MM.1S (cell line): ENCODE data around the gene MKNK2.

Experiments used
- DNase-seq: peaks from one replicate; pipeline ENCODE4 v3.0.0-alpha.2; 2015
- H2AFZ ChIP-seq: fragments of 300-600 bp; sonication (generic); 2 replicates; pipeline ENCODE4 v1.6.0; 2016; ENCODE audit warnings: antibody characterized with exemption, low read length
- H3F3A ChIP-seq: fragments of 300-600 bp; sonication (generic); 2 replicates; pipeline ENCODE4 v1.6.1; 2016; ENCODE audit warnings: mild to moderate bottlenecking, antibody characterized with exemption, low read length, moderate library complexity, mixed read lengths; ENCODE audit not compliant: insufficient read depth
- H3K27ac ChIP-seq: fragments of 300-600 bp; sonication (generic); 2 replicates; pipeline ENCODE4 v1.5.1; 2016; ENCODE audit warnings: mild to moderate bottlenecking, low read length
- H3K27me3 ChIP-seq: fragments of 300-600 bp; sonication (generic); replicated peaks from 2 replicates; pipeline ENCODE4 v1.6.0; 2016; ENCODE audit warnings: low read length; ENCODE audit not compliant: insufficient read depth
- H3K36me3 ChIP-seq: fragments of 300-600 bp; sonication (generic); replicated peaks from 2 replicates; pipeline ENCODE4 v1.6.1; 2016; ENCODE audit warnings: mild to moderate bottlenecking, low read length, mixed read lengths; ENCODE audit not compliant: insufficient read depth
- H3K4me1 ChIP-seq: fragments of 300-600 bp; sonication (generic); 2 replicates; pipeline ENCODE4 v1.6.1; 2016; ENCODE audit warnings: low read length, mixed read lengths
- H3K4me2 ChIP-seq: fragments of 300-600 bp; sonication (generic); 2 replicates; pipeline ENCODE4 v1.6.0; 2016; ENCODE audit warnings: low read depth, low read length
- H3K4me3 ChIP-seq: fragments of 300-600 bp; sonication (generic); 2 replicates; pipeline ENCODE4 v1.5.1; 2016; ENCODE audit warnings: low read length, mixed read lengths
- H3K79me2 ChIP-seq: fragments of 300-600 bp; sonication (generic); 2 replicates; pipeline ENCODE4 v1.6.1; 2016; ENCODE audit warnings: mixed run types, low read length, mixed read lengths
- H3K9ac ChIP-seq: fragments of 300-600 bp; sonication (generic); 2 replicates; pipeline ENCODE4 v1.6.1; 2016; ENCODE audit warnings: low read length, mixed read lengths
- H3K9me2 ChIP-seq: fragments of 300-600 bp; sonication (generic); replicated peaks from 2 replicates; pipeline ENCODE4 v1.6.1; 2016; ENCODE audit warnings: mild to moderate bottlenecking, low read length, mixed read lengths; ENCODE audit not compliant: insufficient read depth
- H3K9me3 ChIP-seq: fragments of 300-600 bp; sonication (generic); replicated peaks from 2 replicates; pipeline ENCODE4 v1.6.1; 2016; ENCODE audit warnings: mild to moderate bottlenecking, low read length, mixed read lengths; ENCODE audit not compliant: insufficient read depth
- H4K20me1 ChIP-seq: fragments of 300-600 bp; sonication (generic); 2 replicates; pipeline ENCODE4 v1.6.1; 2016; ENCODE audit warnings: mild to moderate bottlenecking, low read length, moderate library complexity, mixed read lengths; ENCODE audit not compliant: insufficient read depth
- EZH2 ChIP-seq: fragments of 300-600 bp; sonication (generic); optimal IDR thresholded peaks from 2 replicates; pipeline ENCODE3; 2017; ENCODE audit warnings: low read depth, mild to moderate bottlenecking, antibody characterized with exemption, low read length, mixed read lengths
- EZH2phosphoT487 ChIP-seq: fragments of 300-600 bp; sonication (generic); IDR thresholded peaks from 2 replicates; pipeline ENCODE4 v1.6.1; 2018; ENCODE audit warnings: antibody characterized with exemption, low read length
- TF ChIP-seq, protein P1 (sequence below): fragments of 300-600 bp; sonication (generic); IDR thresholded peaks from 2 replicates; pipeline ENCODE4 v1.5.1; 2016; ENCODE audit warnings: antibody characterized with exemption, low read length, mixed read lengths

Gene MKNK2

DNA sequence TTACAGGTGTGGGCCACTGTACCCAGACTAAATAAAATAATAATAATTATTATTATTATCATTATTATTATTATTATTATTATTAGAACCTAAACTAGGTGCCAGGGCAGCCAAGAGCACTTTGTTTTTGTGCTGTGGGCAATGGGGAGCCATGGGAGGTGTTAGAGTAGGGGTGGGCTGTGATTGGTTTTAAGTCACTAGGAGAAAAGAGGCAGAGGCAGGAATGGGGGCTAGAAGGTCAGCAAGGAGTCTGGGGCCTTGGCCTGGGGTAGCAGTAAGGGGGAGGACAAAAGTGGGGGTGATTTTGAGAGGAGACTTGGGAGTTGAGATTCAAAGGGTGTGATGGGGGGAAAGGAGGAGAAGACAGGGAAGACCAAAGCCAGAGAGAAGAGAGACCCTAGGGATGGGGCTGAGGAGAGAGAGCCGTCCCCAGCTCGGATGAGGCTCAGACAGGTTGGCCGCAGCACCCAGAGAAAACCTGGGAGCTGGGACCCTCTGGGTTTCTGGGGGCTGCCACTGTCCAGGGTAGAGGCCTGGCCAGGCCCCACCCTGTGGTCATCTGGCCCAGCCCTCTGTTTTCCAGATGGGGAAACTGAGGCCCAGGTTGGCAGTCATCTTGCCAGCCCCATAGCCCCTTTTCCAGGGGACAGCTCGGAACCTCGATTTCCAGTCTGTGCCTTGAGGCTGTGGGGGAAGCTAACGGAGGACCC is 17.8 kb downstream of the MKNK2 start:
- H3K79me2 ChIP-seq: peaks cover 7% of the 10 kb centered on the region; the same call in 1 of the 2 replicates
- H3K27ac ChIP-seq: no peak overlapping the region; the same call in 1 of the 2 replicates

DNA sequence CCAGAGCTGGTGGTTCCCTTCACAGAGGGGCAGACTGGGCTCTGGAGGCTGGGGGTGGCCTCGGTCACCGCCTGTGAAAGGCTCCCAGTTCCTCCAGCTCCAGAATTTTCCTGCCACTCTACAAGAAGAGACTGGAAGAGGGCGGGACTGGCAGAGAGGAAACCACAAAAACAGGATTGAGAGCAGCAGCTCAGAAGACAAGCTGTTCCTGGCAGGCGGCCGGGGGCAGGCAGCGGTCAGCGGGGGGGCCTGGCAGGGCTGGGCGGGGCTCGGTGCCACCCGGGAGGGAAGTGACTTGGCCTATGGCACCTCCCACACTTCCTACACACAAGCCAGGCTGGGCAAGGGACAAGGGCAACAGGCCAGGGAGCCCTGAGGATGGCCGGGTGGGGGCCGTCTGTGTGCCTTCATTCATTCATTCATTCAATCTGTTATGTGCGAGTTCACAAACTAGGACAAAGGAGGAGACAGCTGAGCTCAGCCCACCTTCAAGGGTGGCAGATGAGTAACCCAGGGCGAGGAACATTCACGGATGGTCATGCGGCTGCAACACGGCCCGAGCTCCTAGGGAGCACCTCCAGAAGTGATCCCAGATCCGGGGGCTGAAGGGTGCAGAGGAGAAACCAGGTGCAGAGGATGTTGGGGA is 18.6 kb downstream of the MKNK2 start:
- H3K4me3 ChIP-seq: peak overlapping the region; percentile 62
- peaks cover 23% of the 10 kb centered on the region for H3K4me1 ChIP-seq
- H3K79me2 ChIP-seq: peaks cover 4% of the 10 kb centered on the region; the same call in 1 of the 2 replicates
- H3K27ac ChIP-seq: peak overlapping the region; percentile 86
- TF ChIP-seq EZH2phosphoT487 (no peak), EZH2 (no peak)
- TF ChIP-seq, protein P1, sequence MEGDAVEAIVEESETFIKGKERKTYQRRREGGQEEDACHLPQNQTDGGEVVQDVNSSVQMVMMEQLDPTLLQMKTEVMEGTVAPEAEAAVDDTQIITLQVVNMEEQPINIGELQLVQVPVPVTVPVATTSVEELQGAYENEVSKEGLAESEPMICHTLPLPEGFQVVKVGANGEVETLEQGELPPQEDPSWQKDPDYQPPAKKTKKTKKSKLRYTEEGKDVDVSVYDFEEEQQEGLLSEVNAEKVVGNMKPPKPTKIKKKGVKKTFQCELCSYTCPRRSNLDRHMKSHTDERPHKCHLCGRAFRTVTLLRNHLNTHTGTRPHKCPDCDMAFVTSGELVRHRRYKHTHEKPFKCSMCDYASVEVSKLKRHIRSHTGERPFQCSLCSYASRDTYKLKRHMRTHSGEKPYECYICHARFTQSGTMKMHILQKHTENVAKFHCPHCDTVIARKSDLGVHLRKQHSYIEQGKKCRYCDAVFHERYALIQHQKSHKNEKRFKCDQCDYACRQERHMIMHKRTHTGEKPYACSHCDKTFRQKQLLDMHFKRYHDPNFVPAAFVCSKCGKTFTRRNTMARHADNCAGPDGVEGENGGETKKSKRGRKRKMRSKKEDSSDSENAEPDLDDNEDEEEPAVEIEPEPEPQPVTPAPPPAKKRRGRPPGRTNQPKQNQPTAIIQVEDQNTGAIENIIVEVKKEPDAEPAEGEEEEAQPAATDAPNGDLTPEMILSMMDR: no peak
- H3K27me3 ChIP-seq: no peaks in the 10 kb centered on the region
- peak overlapping the region; percentile 70 for H2AFZ ChIP-seq
- no peaks in the 10 kb centered on the region for H3K36me3 ChIP-seq
- DNase-seq: peak; percentile 85
- no peaks in the 10 kb centered on the region for H3K9me2 ChIP-seq
- peak overlapping the region; percentile 62 for H3K9ac ChIP-seq
- no peaks in the 10 kb centered on the region for H4K20me1 ChIP-seq
- peak overlapping the region; percentile 91 for H3K4me2 ChIP-seq
- no peaks in the 10 kb centered on the region for H3K9me3 ChIP-seq
- H3F3A ChIP-seq: peaks cover 32% of the 10 kb centered on the region

More for the DNA sequence above, 17.8 kb downstream of the MKNK2 start:
- H3K4me3 ChIP-seq: no peak overlapping the region; the same call in 1 of the 2 replicates
- peaks cover 32% of the 10 kb centered on the region for H3K4me1 ChIP-seq
- no peaks in the 10 kb centered on the region for H3K9me2 ChIP-seq
- H3K4me2 ChIP-seq: peak overlapping the region; percentile 91
- no peak for DNase-seq
- no peak overlapping the region; the same call in 1 of the 2 replicates for H3K9ac ChIP-seq
- peaks cover 38% of the 10 kb centered on the region for H3F3A ChIP-seq
- H3K9me3 ChIP-seq: no peaks in the 10 kb centered on the region
- no peaks in the 10 kb centered on the region for H4K20me1 ChIP-seq
- TF ChIP-seq EZH2 (no peak), EZH2phosphoT487 (no peak)
- TF ChIP-seq, protein P1: no peak
- H3K36me3 ChIP-seq: no peaks in the 10 kb centered on the region
- H2AFZ ChIP-seq: no peak overlapping the region
- H3K27me3 ChIP-seq: no peaks in the 10 kb centered on the region

DNA sequence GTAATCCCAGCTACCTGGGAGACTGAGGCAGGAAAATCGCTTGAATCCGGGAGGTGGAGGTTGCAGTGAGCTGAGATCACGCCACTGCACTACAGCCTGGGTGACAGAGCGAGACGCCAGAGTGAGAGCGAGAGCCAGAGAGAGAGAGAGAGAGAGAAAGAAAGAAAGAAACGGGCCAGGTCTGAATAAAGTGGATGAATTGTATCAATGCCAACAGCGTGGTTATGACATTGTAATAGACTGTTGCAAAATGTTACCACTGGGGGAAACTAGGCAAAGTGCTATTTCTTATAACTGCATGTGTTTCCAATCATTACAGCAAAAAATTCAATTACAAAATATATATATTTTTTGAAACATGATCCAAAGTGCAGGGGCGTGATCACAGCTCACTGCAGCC is 23.7 kb downstream of the MKNK2 start:
- Histone ChIP-seq H3K27ac (no peak overlapping the region), H3F3A (peaks cover 13% of the 10 kb centered on the region), H3K9ac (no peak overlapping the region), H3K9me3 (no peaks in the 10 kb centered on the region), H3K9me2 (no peaks in the 10 kb centered on the region), H3K4me3 (no peak overlapping the region), H3K27me3 (no peaks in the 10 kb centered on the region), H3K79me2 (no peaks in the 10 kb centered on the region), H4K20me1 (no peaks in the 10 kb centered on the region), H3K4me1 (0 out of 2 replicates have a peak, but pooled peaks cover 6% of the 10 kb centered on the region), H3K4me2 (no peak overlapping the region), H2AFZ (no peak overlapping the region), H3K36me3 (no peaks in the 10 kb centered on the region)
- no peak for TF ChIP-seq EZH2phosphoT487
- TF ChIP-seq, protein P1: no peak
- no peak for TF ChIP-seq EZH2
- DNase-seq: no peak
